HepG2 (cell line): ENCODE measurements around the gene RNASE12. TPM values are rescaled to one million over a fixed set of nuclear protein-coding genes. Genes with fewer than 3 reads are reported as not detected.

Source experiments
- ATAC-seq: fragments of 200-7000 bp; cut with Tn5 transposase; 3 replicates; pipeline ENCODE4 v1.9.1; 2020; ENCODE audit warnings: mild to moderate bottlenecking, moderate library complexity
- BruUV-seq: library from RNA; stranded (reverse); fragments of 400-500 nt; replicated peaks from 2 replicates; lab custom pipeline; 2021; lab: Mats Ljungman, UMichigan
- CTCF ChIA-PET: fragments of 300-600 bp; formaldehyde crosslinking; extraction: SDS; loops from one replicate; lab custom pipeline; 2021; ENCODE audit warnings: low total read pairs, inconsistent platforms, low intra/inter-chr PET ratio; lab: Yijun Ruan, JAX
- POLR2A ChIA-PET: fragments of 350-600 bp; sonication (Branson Sonifier 250); formaldehyde crosslinking; loops from one replicate; lab custom pipeline; 2020; ENCODE audit warnings: antibody characterized with exemption, inconsistent platforms; lab: Yijun Ruan, JAX
- DNase-seq: peaks from one replicate; pipeline ENCODE4 v3.0.0-alpha.2; 2015; ENCODE audit warnings: low spot score
- FAIRE-seq: peaks from 3 replicates; lab custom pipeline; 2011; peaks lifted over from hg19 to GRCh38; lab: Jason Lieb, UNC
- H2AFZ ChIP-seq: one replicate; pipeline ENCODE4 v1.6.1; 2011; ENCODE audit warnings: low read length, inconsistent platforms
- H3K27ac ChIP-seq: fragments of 300-600 bp; 3 replicates; pipeline ENCODE4 v1.8.0; 2011; ENCODE audit warnings: mixed run types, mild to moderate bottlenecking, mixed read lengths, low read length, inconsistent platforms; ENCODE audit not compliant: insufficient read depth; ENCODE audit errors: extremely low read length
- H3K27me3 ChIP-seq, 2 experiments: fragments of 200-600 bp in 1 of 2; 2 replicates in 1 of 2; 3 replicates in 1 of 2; pipeline versions ENCODE4 v1.6.0 to v1.8.0; 2011; ENCODE audit warnings: low read length in 2 of 2, mild to moderate bottlenecking in 2 of 2, moderate library complexity in 2 of 2, inconsistent platforms in 1 of 2; ENCODE audit not compliant: insufficient read depth in 2 of 2, control insufficient read depth in 1 of 2
- H3K36me3 ChIP-seq, 2 experiments: fragments of 200-600 bp in 1 of 2; replicated peaks in 1 of 2; 2 replicates in 1 of 2; 3 replicates in 1 of 2; pipeline versions ENCODE4 v1.5.1 to v1.8.0; 2011; ENCODE audit warnings: low read length in 2 of 2, inconsistent platforms in 1 of 2; ENCODE audit not compliant: insufficient read depth in 2 of 2, control insufficient read depth in 1 of 2
- H3K4me1 ChIP-seq: 2 replicates; pipeline ENCODE4 v1.5.1; 2012; ENCODE audit warnings: low read length, inconsistent platforms; ENCODE audit not compliant: insufficient read depth
- H3K4me2 ChIP-seq: 2 replicates; pipeline ENCODE4 v1.6.0; 2011; ENCODE audit warnings: low read depth, low read length, inconsistent platforms
- H3K4me3 ChIP-seq, 3 experiments: fragments of 200-600 bp in 1 of 3; sonication (generic), shearing (Covaris generic) in 1 of 3; replicated peaks in 1 of 3; 2 replicates each; pipeline ENCODE4 v1.5.1; 2011 to 2016; ENCODE audit warnings: low read length in 3 of 3, inconsistent platforms in 2 of 3, low read depth in 2 of 3, mild to moderate bottlenecking in 2 of 3, control low read depth in 1 of 3, mixed read lengths in 1 of 3; ENCODE audit not compliant: insufficient read depth in 1 of 3
- H3K79me2 ChIP-seq: one replicate; pipeline ENCODE4 v1.6.1; 2011; ENCODE audit warnings: low read length, inconsistent platforms; ENCODE audit not compliant: insufficient read depth
- H3K9ac ChIP-seq: 2 replicates; pipeline ENCODE4 v1.6.0; 2011; ENCODE audit warnings: mild to moderate bottlenecking, low read depth, low read length, inconsistent platforms; ENCODE audit not compliant: insufficient read depth
- H3K9me3 ChIP-seq: 2 replicates; pipeline ENCODE4 v1.5.1; 2012; ENCODE audit warnings: mild to moderate bottlenecking, low read length
- H4K20me1 ChIP-seq: 2 replicates; pipeline ENCODE4 v1.6.0; 2011; ENCODE audit warnings: inconsistent platforms, mild to moderate bottlenecking, low read length, moderate library complexity; ENCODE audit not compliant: insufficient read depth
- BCL6 ChIP-seq: IDR thresholded peaks from 2 replicates; pipeline ENCODE4 v1.6.1; 2016; ENCODE audit warnings: missing genetic modification reagents, missing compliant biosample characterization
- CEBPG ChIP-seq: IDR thresholded peaks from 2 replicates; pipeline ENCODE4 v1.6.1; 2016
- DPF2 ChIP-seq: sonication (generic); formaldehyde crosslinking; IDR thresholded peaks from 2 replicates; pipeline ENCODE4 v1.4.0; 2020; ENCODE audit warnings: mild to moderate bottlenecking, low read depth, missing genetic modification reagents, borderline replicate concordance
- GTF2F1 ChIP-seq: fragments of 150-350 bp; IDR thresholded peaks from 2 replicates; pipeline ENCODE4 v1.6.1; 2014; ENCODE audit warnings: low read length
- MEIS1 ChIP-seq: sonication (generic); formaldehyde crosslinking; IDR thresholded peaks from 2 replicates; pipeline ENCODE4 v1.9.0; 2021; ENCODE audit warnings: mild to moderate bottlenecking, missing genetic modification reagents, moderate library complexity, borderline replicate concordance
- NR2C2 ChIP-seq: sonication (generic); formaldehyde crosslinking; IDR thresholded peaks from 2 replicates; pipeline ENCODE4 v1.4.0; 2020; ENCODE audit warnings: missing genetic modification reagents, mild to moderate bottlenecking, moderate library complexity, borderline replicate concordance
- NR3C1 ChIP-seq: sonication (generic); formaldehyde crosslinking; IDR thresholded peaks from 2 replicates; pipeline ENCODE4 v1.4.0; 2020; ENCODE audit warnings: missing genetic modification reagents
- YEATS4 ChIP-seq: sonication (generic); formaldehyde crosslinking; IDR thresholded peaks from 2 replicates; pipeline ENCODE4 v1.4.0; 2020; ENCODE audit warnings: missing genetic modification reagents, borderline replicate concordance
- ZBTB46 ChIP-seq: sonication (generic); formaldehyde crosslinking; IDR thresholded peaks from 2 replicates; pipeline ENCODE4 v1.4.0; 2020; ENCODE audit warnings: mild to moderate bottlenecking, missing genetic modification reagents, borderline replicate concordance
- ZBTB8A ChIP-seq: sonication (generic); formaldehyde crosslinking; IDR thresholded peaks from 2 replicates; pipeline ENCODE4 v1.4.0; 2020; ENCODE audit warnings: mild to moderate bottlenecking, low read depth, missing genetic modification reagents, borderline replicate concordance
- ZNF788 ChIP-seq: sonication (generic); formaldehyde crosslinking; IDR thresholded peaks from 2 replicates; pipeline ENCODE4 v1.5.0; 2020; ENCODE audit warnings: mild to moderate bottlenecking, missing genetic modification reagents, borderline replicate concordance
- ZNF879 ChIP-seq: sonication (generic); formaldehyde crosslinking; IDR thresholded peaks from 2 replicates; pipeline ENCODE4 v1.8.1; 2023; ENCODE audit warnings: missing genetic modification reagents
- WGBS: methylation state at CpG from one replicate; pipeline ENCODE4 v1.1.6; 2017; ENCODE audit warnings: low lambda C conversion rate; 5-methylcytosine and 5-hydroxymethylcytosine counted together
- in situ Hi-C: cut with HindIII; loops from 2 replicates; pipeline ENCODE4 v1.10.0; 2017; ENCODE audit warnings: low pct_unique_long_range_greater_than_20kb; ENCODE audit not compliant: extremely low pct_ligation_motif_present
- intact Hi-C: fragments of 100-400 bp; cut with micrococcal nuclease; formaldehyde crosslinking; loops from one replicate; pipeline ENCODE4 v1.10.0; 2022; ENCODE audit not compliant: unreplicated experiment
- polyA plus RNA-seq, 8 experiments: library from polyadenylated mRNA; depleted of rRNA in 3 of 8; stranded (reverse) in 7 of 8; unstranded in 1 of 8; fragments of >200 nt; fragmentation: Illumina TruSeq in 4 of 8; extraction: Trizol in 4 of 8; gene quantifications; 2 replicates each; pipeline versions ENCODE4 v1.2.1 to v1.2.3, GENCODE V29; 2011 to 2016; ENCODE audit warnings: low read depth in 4 of 8, missing spikeins in 1 of 8, mixed read lengths in 1 of 8; ENCODE audit not compliant: insufficient read depth in 1 of 8
- total RNA-seq, 5 experiments: library from RNA; depleted of rRNA; stranded (reverse); fragments of >200 nt; fragmentation: Illumina TruSeq; extraction: Trizol; gene quantifications; 2 replicates each; pipeline ENCODE4 v1.2.3, GENCODE V29; 2016; ENCODE audit warnings: low read depth in 1 of 5

RNASE12 gene
- total and polyA plus RNA-seq, 2 of the 13 experiments (the other 11 are each of a cell fraction or from before 2014, with no cell fraction given), result not detected

- no peak overlapping the region for H3K9ac ChIP-seq
- no peak for FAIRE-seq
- no peak overlapping the region for H2AFZ ChIP-seq
- CTCF ChIA-PET, result no interaction called here
- no peak overlapping the region for H3K27ac ChIP-seq
- H3K4me2 ChIP-seq, result no peak overlapping the region
- intact Hi-C loops (no loop called here), in situ Hi-C loops (no loop called here)
- POLR2A ChIA-PET, result no interaction called here
- no peaks in the 10 kb centered on the region for H4K20me1 ChIP-seq
- no peak for DNase-seq
- no peaks in the 10 kb centered on the region for H3K9me3 ChIP-seq
- 18% methylated on average over 1 of the region's 1 CpG for WGBS
- H3K27me3 ChIP-seq, result no peaks in the 10 kb centered on the region
- H3K4me1 ChIP-seq, result no peaks in the 10 kb centered on the region
- TF ChIP-seq GTF2F1 (no peak), BCL6 (CRISPR knock-in tag) (no peak), ZBTB8A (no peak), ZNF788 (no peak), NR2C2 (no peak), DPF2 (CRISPR knock-in tag) (no peak), YEATS4 (CRISPR knock-in tag) (no peak), CEBPG (no peak), NR3C1 (CRISPR knock-in tag) (no peak), MEIS1 (no peak), ZNF879 (CRISPR knock-in tag) (no peak), ZBTB46 (CRISPR knock-in tag) (no peak)
- no peaks in the 10 kb centered on the region for H3K36me3 ChIP-seq
- BruUV-seq, result no TSS peak
- no peak overlapping the region for H3K4me3 ChIP-seq
- H3K79me2 ChIP-seq, result no peaks in the 10 kb centered on the region
- no peak for ATAC-seq
These were observed 27.2 kb downstream of the RNASE12 start for GRCh38 chr14:20563971-20564370.
